Aorta (tissue), 5 donors: ENCODE results near the gene INPP5J. TPM values are rescaled to one million over a fixed set of nuclear protein-coding genes. Genes with fewer than 3 reads are reported as not detected.
"Not testable (repeated sequence)": the region's sequence is repeated elsewhere in the genome, so short reads cannot be mapped to it uniquely, and the experiment has no call there.

Experiments used
- ATAC-seq: fragments of 200-7000 bp; cut with Tn5 transposase; one replicate; pipeline ENCODE4 v1.9.1; 2022; ENCODE audit warnings: moderate library complexity; ENCODE audit not compliant: low FRiP score
- DNase-seq, 2 donors: peaks; one replicate each; pipeline ENCODE4 v3.0.0-alpha.2; 2020
- H3K27ac ChIP-seq, 2 donors: one replicate each; pipeline ENCODE4 v1.5.1; 2013; ENCODE audit warnings: low read length in 2 of 2, mild to moderate bottlenecking in 2 of 2, moderate library complexity in 2 of 2, control low read depth in 1 of 2, inconsistent platforms in 1 of 2, low read depth in 1 of 2
- H3K27me3 ChIP-seq, 2 donors: one replicate each; pipeline ENCODE4 v1.6.1; 2013; ENCODE audit warnings: control low read depth in 1 of 2, low read length in 1 of 2, mild to moderate bottlenecking in 1 of 2, moderate library complexity in 1 of 2; ENCODE audit not compliant: insufficient read depth in 2 of 2, control insufficient read depth in 1 of 2
- H3K36me3 ChIP-seq, 2 donors: one replicate each; pipeline ENCODE4 v1.6.1; 2013; ENCODE audit warnings: control low read depth in 1 of 2, low read length in 1 of 2, mild to moderate bottlenecking in 1 of 2; ENCODE audit not compliant: insufficient read depth in 2 of 2, control insufficient read depth in 1 of 2
- H3K4me1 ChIP-seq, 2 donors: one replicate each; pipeline ENCODE4 v1.6.1; 2013; ENCODE audit warnings: low read length in 2 of 2, control low read depth in 1 of 2, mild to moderate bottlenecking in 1 of 2, moderate library complexity in 1 of 2; ENCODE audit not compliant: insufficient read depth in 2 of 2, control insufficient read depth in 1 of 2
- H3K4me3 ChIP-seq, 2 donors: one replicate each; pipeline ENCODE4 v1.5.1; 2013; ENCODE audit warnings: low read length in 2 of 2, control low read depth in 1 of 2, mild to moderate bottlenecking in 1 of 2
- H3K9me3 ChIP-seq: one replicate; pipeline ENCODE4 v1.6.1; 2013; ENCODE audit warnings: mild to moderate bottlenecking, low read length; ENCODE audit not compliant: control insufficient read depth
- WGBS, 2 donors: extraction: QIAGEN DNeasy Blood & Tissue Kit; methylation state at CpG; one replicate each; pipeline ENCODE4 v1.1.7; 2013; 5-methylcytosine and 5-hydroxymethylcytosine counted together
- intact Hi-C, 2 donors: fragments of 100-400 bp; cut with DNase I; formaldehyde crosslinking; loops; one replicate each; pipeline versions ENCODE4 v1.14.2 to v1.15.0; 2022
- polyA plus RNA-seq, 2 donors: library from polyadenylated mRNA; stranded (reverse); fragments of 200-250 nt; gene quantifications; one replicate each; pipeline ENCODE4 v1.2.3, GENCODE V29; 2013
- total RNA-seq, 2 donors: library from RNA; stranded (reverse); fragmentation: NEBNext Ultra II Directional; extraction: Animal tissue kit (Norgen Biotek cat#: 25700); gene quantifications; one replicate each; pipeline ENCODE4 v1.2.1, GENCODE V29; 2021
- donor health status: healthy with polysubstance abuse.
- donor health status: Bipolar disorder and iron deficiency.
- donor health status: DM: no; HTN: no; CAD: no.
- donor health status: DM: no; HTN: no; CAD: no.
- donor health status: DM: yes; HTN: yes; CAD: no.

INPP5J gene
- total and polyA plus RNA-seq, 4 donors: 2.4 to 8.3 (median 5.5) TPM

GRCh38 chr22:31104869-31105268 is 17.9 kb upstream of the INPP5J start:
- intact Hi-C loops: loop anchor here (5.0 kb wide), 3 partner anchors 42 to 127 kb away; no protein-coding TSS in a partner anchor
- 31 to 41% methylated on average over 33 to 35 of the region's 35 CpGs for WGBS, 2 donors
- Histone ChIP-seq H3K27ac (peak overlapping the region in 1 of 2 donors; percentile 3), H3K4me3 (no peak overlapping the region), H3K4me1 (no peaks in the 10 kb centered on the region), H3K9me3 (no peaks in the 10 kb centered on the region), H3K36me3 (peaks cover 0 to 2% of the 10 kb centered on the region in 2 donors), H3K27me3 (no peaks in the 10 kb centered on the region)
- ATAC-seq (no peak), DNase-seq (peak; percentile 55 to 81)

- Histone ChIP-seq H3K27me3 (no peaks in the 10 kb centered on the region), H3K4me1 (no peaks in the 10 kb centered on the region), H3K36me3 (no peaks in the 10 kb centered on the region), H3K9me3 (no peaks in the 10 kb centered on the region), H3K4me3 (peak overlapping the region; percentile 53 to 90), H3K27ac (peak overlapping the region in 1 of 2 donors; percentile 46)
- ATAC-seq (no peak), DNase-seq (peak in 1 of 2 donors; percentile 49)
- intact Hi-C loops: loop anchor here (5.0 kb wide), 3 partner anchors 42 to 127 kb away; no protein-coding TSS in a partner anchor
- WGBS, 2 donors: 41% methylated on average over 11 of the region's 11 CpGs
Observed at GRCh38 chr22:31105282-31105929, 17.4 kb upstream of the INPP5J start.

- peak overlapping the region; percentile 53 to 90 for H3K4me3 ChIP-seq
- H3K36me3 ChIP-seq: no peaks in the 10 kb centered on the region
- no peaks in the 10 kb centered on the region for H3K27me3 ChIP-seq
- intact Hi-C loops: loop anchor here (2.0 to 5.0 kb wide), 5 partner anchors 15 to 126 kb away; no protein-coding TSS in a partner anchor
- DNase-seq (peak in 1 of 2 donors; percentile 50), ATAC-seq (no peak)
- WGBS, 2 donors: 7 to 12% methylated on average over 4 of the region's 4 CpGs
- H3K27ac ChIP-seq: peak overlapping the region; percentile 58 to 98
- H3K4me1 ChIP-seq: no peaks in the 10 kb centered on the region
- no peaks in the 10 kb centered on the region for H3K9me3 ChIP-seq
Observed at GRCh38 chr22:31106001-31106571, 16.7 kb upstream of the INPP5J start.

- Histone ChIP-seq H3K4me1 (no peaks in the 10 kb centered on the region), H3K27ac (peak overlapping the region; percentile 58 to 98), H3K36me3 (no peaks in the 10 kb centered on the region), H3K27me3 (no peaks in the 10 kb centered on the region), H3K9me3 (no peaks in the 10 kb centered on the region), H3K4me3 (peak overlapping the region; percentile 53 to 90)
- ATAC-seq (peak; percentile 15), DNase-seq (no peak)
- intact Hi-C loops: loop anchor here (2.0 to 5.0 kb wide), 5 partner anchors 16 to 126 kb away; no protein-coding TSS in a partner anchor
- WGBS, 2 donors: 0 to 4% methylated on average over 13 to 14 of the region's 14 CpGs
Observed at GRCh38 chr22:31106731-31107177, 16.0 kb upstream of the INPP5J start.

GRCh38 chr22:31107178-31107893 is 15.4 kb upstream of the INPP5J start, which contains the start of gene SELENOM:
TSS of gene SELENOM (minus strand) at chr22:31107568. CDS start at chr22:31107505, 63 bp downstream.
- peak within 1 kb of the TSS; percentile 58 to 98 for H3K27ac ChIP-seq
- intact Hi-C loops: loop anchor here (2.0 to 5.0 kb wide), 5 partner anchors 17 to 125 kb away; no protein-coding TSS in a partner anchor
- DNase-seq: peak; percentile 98 to 99
- 0 to 1% methylated on average over 41 to 67 of the region's 67 CpGs for WGBS, 2 donors
- peak; percentile 91 for ATAC-seq
- no peaks in the 10 kb centered on the region for H3K4me1 ChIP-seq
- no peaks in the 10 kb centered on the region for H3K36me3 ChIP-seq
- H3K4me3 ChIP-seq: peak within 1 kb of the TSS; percentile 53 to 90
- H3K9me3 ChIP-seq: no peaks in the 10 kb centered on the region
- H3K27me3 ChIP-seq: no peaks in the 10 kb centered on the region

- no peaks in the 10 kb centered on the region for H3K27me3 ChIP-seq
- intact Hi-C loops: loop anchor here (2.0 to 5.0 kb wide), 5 partner anchors 17 to 124 kb away; no protein-coding TSS in a partner anchor
- DNase-seq (no peak), ATAC-seq (no peak)
- no peaks in the 10 kb centered on the region for H3K36me3 ChIP-seq
- H3K27ac ChIP-seq: peak overlapping the region in 1 of 2 donors; percentile 84
- 0% methylated on average over 5 of the region's 5 CpGs for WGBS, 2 donors
- H3K4me3 ChIP-seq: no peak overlapping the region
- H3K4me1 ChIP-seq: no peaks in the 10 kb centered on the region
- no peaks in the 10 kb centered on the region for H3K9me3 ChIP-seq
Observed at GRCh38 chr22:31107894-31108218, 14.9 kb upstream of the INPP5J start.

- H3K9me3 ChIP-seq, intact Hi-C loops, H3K27me3 ChIP-seq, H3K36me3 ChIP-seq, DNase-seq, H3K4me1 ChIP-seq, H3K4me3 ChIP-seq, ATAC-seq, H3K27ac ChIP-seq: not testable (repeated sequence)
- 90 to 97% methylated on average over 7 of the region's 7 CpGs for WGBS, 2 donors
Observed at GRCh38 chr22:31112547-31113091, 10.1 kb upstream of the INPP5J start.

- no peak overlapping the region for H3K4me3 ChIP-seq
- 91 to 94% methylated on average over 3 of the region's 3 CpGs for WGBS, 2 donors
- ATAC-seq (no peak), DNase-seq (no peak)
- intact Hi-C loops: no loop called here
- H3K36me3 ChIP-seq: no peaks in the 10 kb centered on the region
- H3K4me1 ChIP-seq: no peaks in the 10 kb centered on the region
- no peaks in the 10 kb centered on the region for H3K27me3 ChIP-seq
- H3K9me3 ChIP-seq: no peaks in the 10 kb centered on the region
- H3K27ac ChIP-seq: no peak overlapping the region
Observed at GRCh38 chr22:31118046-31118820, 4.5 kb upstream of the INPP5J start.
